Neural progenitor cell (in vitro differentiated cells): ENCODE results near the gene CCDC73.

ENCODE experiments used
- CTCF ChIP-seq: fragments of 200-600 bp; sonication (generic); IDR thresholded peaks from 2 replicates; pipeline ENCODE4 v1.5.1; 2017; ENCODE audit warnings: antibody characterized with exemption, mild to moderate bottlenecking
- EZH2 ChIP-seq: fragments of 200-600 bp; sonication (generic); IDR thresholded peaks from 2 replicates; pipeline ENCODE4 v1.6.1; 2017; ENCODE audit warnings: antibody characterized with exemption, mild to moderate bottlenecking, moderate library complexity
- EZH2phosphoT487 ChIP-seq: fragments of 200-600 bp; sonication (generic); IDR thresholded peaks from 2 replicates; pipeline ENCODE4 v1.6.1; 2017; ENCODE audit warnings: antibody characterized with exemption

DNA sequence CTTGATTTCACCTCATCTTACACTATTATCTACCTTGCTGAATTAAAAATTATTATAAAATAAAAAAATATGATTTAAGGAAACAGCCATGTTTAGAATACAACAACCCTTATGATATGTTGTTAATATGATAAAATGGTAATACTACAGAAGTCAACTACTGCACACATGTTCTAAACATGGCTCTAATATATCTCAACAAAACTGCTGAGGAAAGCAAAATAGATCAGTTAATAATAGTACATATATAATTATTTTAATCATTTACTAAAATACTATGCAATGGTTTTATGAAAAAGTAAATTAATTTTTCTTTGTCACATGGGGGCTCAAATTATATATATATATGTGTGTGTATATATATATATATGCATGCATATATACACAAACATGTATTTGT, 153.1 kb downstream of the CCDC73 start:
- TF ChIP-seq CTCF (no peak), EZH2 (no peak), EZH2phosphoT487 (no peak)
